Testis (tissue), 3 donors: ENCODE data around the gene ARID1A. TPM values are rescaled to one million over a fixed set of nuclear protein-coding genes. Genes with fewer than 3 reads are reported as not detected.
A peak's percentile ranks its signal among the peaks of the same experiment; 100 is the strongest.

Experiments
- DNase-seq: peaks from one replicate; pipeline ENCODE4 v3.0.0-alpha.2; 2019
- H3K27ac ChIP-seq, 2 donors: fragments of 200-600 bp; sonication (generic); one replicate each; pipeline ENCODE4 v1.5.1; 2019
- H3K27me3 ChIP-seq: fragments of 200-600 bp; sonication (generic); one replicate; pipeline ENCODE4 v1.5.1; 2019
- H3K36me3 ChIP-seq: fragments of 200-600 bp; sonication (generic); one replicate; pipeline ENCODE4 v1.5.1; 2017; ENCODE audit warnings: low read depth; ENCODE audit errors: missing control alignments
- H3K4me1 ChIP-seq: fragments of 200-600 bp; sonication (generic); one replicate; pipeline ENCODE4 v1.5.1; 2019
- H3K4me3 ChIP-seq, 2 donors: fragments of 200-600 bp; sonication (generic); one replicate each; pipeline ENCODE4 v1.5.1; 2017 to 2019
- H3K9me3 ChIP-seq: fragments of 200-600 bp; sonication (generic); one replicate; pipeline ENCODE4 v1.5.1; 2017
- POLR2A ChIP-seq: fragments of 450-650 bp; IDR thresholded peaks from one replicate; pipeline ENCODE4 v1.6.1; 2017; ENCODE audit warnings: antibody characterized with exemption, mild to moderate bottlenecking, moderate library complexity
- WGBS, 2 donors: methylation state at CpG; one replicate each; pipeline ENCODE4 v1.1.5; 2018; 5-methylcytosine and 5-hydroxymethylcytosine counted together
- intact Hi-C: fragments of 100-400 bp; cut with DNase I; formaldehyde crosslinking; loops from one replicate; pipeline ENCODE4 v1.15.1; 2023; ENCODE audit warnings: low total_unique reads
- polyA plus RNA-seq: library from polyadenylated mRNA; stranded (reverse); fragments of 350-450 nt; fragmentation: Illumina TruSeq; extraction: RNeasy Lipid Tissue Mini Kit (QIAGEN cat#74804); gene quantifications from one replicate; pipeline ENCODE4 v1.2.3, GENCODE V29; 2014; ENCODE audit warnings: low read depth, low replicate concordance; ENCODE audit not compliant: insufficient read depth
- total RNA-seq, 2 donors: library from RNA; depleted of rRNA; stranded (reverse); fragments of >200 nt; gene quantifications; one replicate each; pipeline ENCODE4 v1.2.3, GENCODE V29; 2016
- TF ChIP-seq, protein P1 (sequence below), 3 experiments: fragments of 450-650 bp in 2 of 3; fragments of 200-600 bp in 1 of 3; sonication (generic) in 1 of 3; IDR thresholded peaks; one replicate each; pipeline ENCODE4 v1.5.1; 2016 to 2019; ENCODE audit warnings: antibody characterized with exemption in 3 of 3, mild to moderate bottlenecking in 2 of 3, moderate library complexity in 1 of 3

The ARID1A gene
- total and polyA plus RNA-seq, 3 donors from 2014 or later: 53.7 to 119 (median 106) TPM

DNA sequence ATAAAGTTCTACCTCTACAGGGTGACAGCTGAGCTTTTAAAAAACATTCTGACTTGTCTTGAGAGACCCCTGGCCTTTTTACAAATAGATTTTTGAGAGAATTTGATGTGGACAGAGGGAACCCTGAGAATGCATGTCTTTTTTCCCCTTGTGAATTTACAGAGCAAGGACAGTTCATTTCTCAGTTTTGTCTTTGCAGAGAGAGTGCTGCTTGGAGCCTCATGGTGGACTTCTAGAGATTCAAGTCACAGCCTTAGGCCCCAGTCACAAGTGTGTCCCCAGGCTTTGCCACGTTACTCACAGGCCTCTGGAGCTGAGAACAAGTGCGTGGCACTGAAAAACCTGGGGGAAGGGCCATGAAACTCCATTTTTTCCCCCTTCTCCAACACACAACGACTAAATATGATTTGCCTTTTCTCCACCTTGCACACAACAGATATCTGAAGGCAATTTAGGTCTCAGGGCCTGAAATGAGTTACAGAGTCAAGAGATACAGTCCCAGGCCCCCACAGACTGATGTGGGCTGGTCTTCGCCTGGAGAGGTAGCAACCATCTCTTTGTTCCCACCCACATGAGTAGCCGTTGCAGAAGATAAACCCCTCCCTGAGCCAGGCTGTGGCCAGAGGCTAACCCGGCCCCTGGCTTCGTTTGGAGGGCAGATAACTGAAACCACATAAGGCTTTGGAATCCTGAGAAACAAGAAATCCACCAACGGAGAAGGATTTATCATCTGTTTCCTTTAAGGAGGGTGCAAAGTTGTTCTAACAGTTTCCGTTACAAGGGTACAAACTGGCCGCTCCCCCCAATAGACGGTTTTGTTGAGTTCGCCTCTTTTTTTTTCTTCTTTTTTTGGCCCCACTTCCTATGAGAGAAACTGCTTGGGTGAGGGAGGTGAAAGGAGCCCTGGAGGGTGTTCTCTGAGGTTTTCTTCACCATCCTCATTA, 90.9 kb downstream of the ARID1A start:
- no peaks in the 10 kb centered on the region for H3K9me3 ChIP-seq
- TF ChIP-seq, protein P1, sequence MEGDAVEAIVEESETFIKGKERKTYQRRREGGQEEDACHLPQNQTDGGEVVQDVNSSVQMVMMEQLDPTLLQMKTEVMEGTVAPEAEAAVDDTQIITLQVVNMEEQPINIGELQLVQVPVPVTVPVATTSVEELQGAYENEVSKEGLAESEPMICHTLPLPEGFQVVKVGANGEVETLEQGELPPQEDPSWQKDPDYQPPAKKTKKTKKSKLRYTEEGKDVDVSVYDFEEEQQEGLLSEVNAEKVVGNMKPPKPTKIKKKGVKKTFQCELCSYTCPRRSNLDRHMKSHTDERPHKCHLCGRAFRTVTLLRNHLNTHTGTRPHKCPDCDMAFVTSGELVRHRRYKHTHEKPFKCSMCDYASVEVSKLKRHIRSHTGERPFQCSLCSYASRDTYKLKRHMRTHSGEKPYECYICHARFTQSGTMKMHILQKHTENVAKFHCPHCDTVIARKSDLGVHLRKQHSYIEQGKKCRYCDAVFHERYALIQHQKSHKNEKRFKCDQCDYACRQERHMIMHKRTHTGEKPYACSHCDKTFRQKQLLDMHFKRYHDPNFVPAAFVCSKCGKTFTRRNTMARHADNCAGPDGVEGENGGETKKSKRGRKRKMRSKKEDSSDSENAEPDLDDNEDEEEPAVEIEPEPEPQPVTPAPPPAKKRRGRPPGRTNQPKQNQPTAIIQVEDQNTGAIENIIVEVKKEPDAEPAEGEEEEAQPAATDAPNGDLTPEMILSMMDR (IDR thresholded peaks at IDR 0.05): no peak
- TF ChIP-seq POLR2A: no peak
- intact Hi-C loops: loop anchor here (5.0 kb wide), 1 partner anchor 89 kb away; the partner anchor contains the start of gene ARID1A
- 1 to 2% methylated on average over 12 of the region's 12 CpGs for WGBS, 2 donors
- peak overlapping the region; percentile 100 for H3K27ac ChIP-seq
- peaks cover 53% of the 10 kb centered on the region for H3K4me1 ChIP-seq
- H3K27me3 ChIP-seq: no peaks in the 10 kb centered on the region
- DNase-seq: peak; percentile 84
- no peaks in the 10 kb centered on the region for H3K36me3 ChIP-seq
- H3K4me3 ChIP-seq: peak overlapping the region; percentile 81 to 90

DNA sequence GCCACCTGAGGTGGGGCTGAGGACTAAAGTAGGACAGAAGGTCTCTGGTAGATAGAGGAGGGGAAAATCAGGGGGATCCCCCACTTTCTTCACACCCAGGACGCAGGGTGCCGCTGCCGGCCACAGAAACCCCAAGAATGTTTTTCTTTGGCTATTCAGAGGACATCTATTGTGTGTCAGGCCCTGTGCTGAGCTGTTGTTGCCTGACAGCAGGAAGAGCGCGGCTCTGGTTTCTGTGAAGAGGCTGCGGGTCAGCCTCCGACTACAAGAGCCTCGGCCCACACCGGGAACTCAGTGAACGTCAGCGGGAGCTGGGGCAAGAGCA, 91.5 kb downstream of the ARID1A start:
- peak overlapping the region; percentile 100 for H3K27ac ChIP-seq
- WGBS, 2 donors: 0 to 1% methylated on average over 9 to 10 of the region's 11 CpGs
- no peaks in the 10 kb centered on the region for H3K9me3 ChIP-seq
- peaks cover 53% of the 10 kb centered on the region for H3K4me1 ChIP-seq
- no peak for TF ChIP-seq POLR2A
- TF ChIP-seq, protein P1 (IDR thresholded peaks at IDR 0.05): no peak
- H3K36me3 ChIP-seq: no peaks in the 10 kb centered on the region
- peak overlapping the region; percentile 81 to 90 for H3K4me3 ChIP-seq
- DNase-seq: no peak
- no peaks in the 10 kb centered on the region for H3K27me3 ChIP-seq
- intact Hi-C loops: loop anchor here (5.0 kb wide), 1 partner anchor 90 kb away; the partner anchor contains the start of gene ARID1A

DNA sequence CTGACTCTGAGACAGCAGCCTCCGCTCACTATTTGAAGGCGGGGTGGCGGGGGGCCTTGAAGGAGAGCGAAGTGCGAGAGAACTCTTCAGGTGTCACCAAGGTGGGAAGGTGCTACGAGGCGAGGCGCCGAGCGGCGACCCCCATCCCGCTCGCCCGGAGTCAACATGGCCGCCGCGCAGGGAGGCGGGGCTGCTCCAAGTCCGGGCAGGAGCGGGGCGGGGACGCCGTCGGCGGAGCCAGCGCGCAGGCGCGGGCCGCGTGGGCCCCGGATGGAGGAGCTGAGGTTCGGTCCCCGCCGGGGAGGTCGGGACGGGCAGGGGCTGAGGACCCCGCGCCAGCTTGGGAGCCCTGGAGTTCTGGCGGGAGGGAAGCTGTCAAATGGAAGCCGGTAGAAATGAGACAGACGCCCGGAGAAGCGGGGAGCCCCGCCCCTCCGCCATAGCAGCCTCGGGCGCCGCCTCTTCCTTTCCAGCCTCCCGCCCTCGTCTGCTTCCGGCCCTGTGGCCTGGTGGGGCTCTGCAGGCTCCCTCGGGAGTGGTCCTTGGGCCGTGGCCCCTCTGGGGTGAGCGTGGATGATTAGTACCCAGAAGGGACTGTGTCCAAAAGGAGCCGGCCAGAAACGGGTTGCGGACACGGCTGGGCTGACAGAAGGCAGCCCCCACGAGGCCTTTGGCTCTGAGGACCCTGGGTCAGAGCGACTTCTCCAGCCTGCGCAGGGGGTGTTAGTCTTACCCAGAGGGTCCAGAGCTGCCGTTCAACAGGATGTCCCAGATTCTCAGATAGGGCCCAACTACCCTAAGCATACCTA, 92.1 kb downstream of the ARID1A start, which contains the start of gene PIGV:
TSS of gene PIGV (plus strand) at position 245 of the 809 bp plus-strand sequence. CDS start 2,866 bp downstream, outside the sequence.
- WGBS, 2 donors: 0 to 1% methylated on average over 8 to 62 of the region's 63 CpGs
- intact Hi-C loops: loop anchor here (5.0 kb wide), 1 partner anchor 91 kb away; the partner anchor contains the start of gene ARID1A
- no peaks in the 10 kb centered on the region for H3K27me3 ChIP-seq
- H3K9me3 ChIP-seq: no peaks in the 10 kb centered on the region
- peaks cover 48% of the 10 kb centered on the region for H3K4me1 ChIP-seq
- H3K27ac ChIP-seq: peak within 1 kb of the TSS; percentile 100
- H3K4me3 ChIP-seq: peak within 1 kb of the TSS; percentile 81 to 90
- DNase-seq: peak; percentile 91
- TF ChIP-seq, protein P1 (IDR thresholded peaks at IDR 0.05): peak in 2 of 3 experiments; percentile 34 to 46
- peak; percentile 54 for TF ChIP-seq POLR2A
- H3K36me3 ChIP-seq: no peaks in the 10 kb centered on the region

DNA sequence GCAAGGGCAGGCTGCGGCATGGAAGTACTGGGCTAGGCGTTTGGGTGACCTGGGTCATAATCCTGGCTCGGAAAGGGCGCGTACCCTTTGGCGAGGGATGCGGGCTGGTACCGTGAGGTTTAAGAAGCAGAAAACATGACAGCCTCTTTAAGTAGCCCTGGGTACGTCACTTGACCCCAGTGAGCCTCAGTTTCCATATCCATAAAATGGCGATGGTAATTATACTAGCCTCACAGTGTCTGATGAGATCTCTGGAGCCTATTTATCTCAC, 92.6 kb downstream of the ARID1A start:
- Histone ChIP-seq H3K27me3 (no peaks in the 10 kb centered on the region), H3K4me1 (peaks cover 43% of the 10 kb centered on the region), H3K9me3 (no peaks in the 10 kb centered on the region), H3K36me3 (no peaks in the 10 kb centered on the region), H3K4me3 (peak overlapping the region; percentile 81 to 90), H3K27ac (peak overlapping the region; percentile 100)
- 0 to 1% methylated on average over 5 to 10 of the region's 10 CpGs for WGBS, 2 donors
- DNase-seq: no peak
- no peak for TF ChIP-seq POLR2A
- TF ChIP-seq, protein P1 (IDR thresholded peaks at IDR 0.05): no peak
- intact Hi-C loops: loop anchor here (5.0 kb wide), 1 partner anchor 91 kb away; the partner anchor contains the start of gene ARID1A
